ENCODE data around the gene ADGRG6.

ADGRG6 gene

DNA sequence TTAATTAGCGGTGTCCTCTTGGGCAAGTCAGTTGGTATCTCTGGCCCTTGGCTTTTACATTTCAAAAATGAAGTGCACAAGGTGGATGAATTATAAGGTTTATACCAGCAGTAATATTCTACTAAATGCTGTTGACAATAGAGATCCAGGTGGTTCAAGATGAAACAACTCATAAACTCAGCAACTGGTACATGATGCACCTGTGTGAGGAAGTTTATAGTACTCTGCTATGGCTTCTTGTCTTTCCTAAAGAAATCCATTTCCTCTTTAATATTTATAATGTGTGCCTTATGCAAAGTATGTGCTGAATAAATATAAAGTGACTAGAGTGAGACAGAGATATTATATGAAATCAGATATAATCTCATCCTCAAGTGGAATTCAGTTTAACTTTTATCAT is 48.5 kb downstream of the ADGRG6 start:
- no peak for DNase-seq

GRCh38 chr6:142353690-142354089 is 51.9 kb downstream of the ADGRG6 start:
- DNase-seq = no peak

GRCh38 chr6:142354650-142355049 is 52.8 kb downstream of the ADGRG6 start:
- DNase-seq = no peak

GRCh38 chr6:142355520-142356174 is 53.8 kb downstream of the ADGRG6 start:
- no peak for DNase-seq

- no peak for DNase-seq
Observed at GRCh38 chr6:142356201-142356883, 54.5 kb downstream of the ADGRG6 start.

DNA sequence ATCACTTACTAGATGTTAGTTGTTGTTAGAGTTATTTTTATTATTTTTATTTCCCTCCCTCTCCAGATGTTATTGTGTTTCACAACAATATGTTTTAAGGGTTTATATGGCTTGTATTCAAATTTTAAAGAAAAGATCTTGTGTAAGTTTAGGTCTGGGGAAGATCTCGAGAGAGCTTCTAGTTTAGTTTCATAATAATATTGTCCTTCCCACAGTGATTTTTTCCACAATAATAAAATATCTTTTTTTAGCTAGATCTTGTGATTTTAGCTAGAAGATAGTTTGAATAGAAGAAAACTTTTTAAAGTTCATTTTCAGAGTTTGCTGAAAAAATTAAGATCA is 55.0 kb downstream of the ADGRG6 start:
- no peak for DNase-seq

DNA sequence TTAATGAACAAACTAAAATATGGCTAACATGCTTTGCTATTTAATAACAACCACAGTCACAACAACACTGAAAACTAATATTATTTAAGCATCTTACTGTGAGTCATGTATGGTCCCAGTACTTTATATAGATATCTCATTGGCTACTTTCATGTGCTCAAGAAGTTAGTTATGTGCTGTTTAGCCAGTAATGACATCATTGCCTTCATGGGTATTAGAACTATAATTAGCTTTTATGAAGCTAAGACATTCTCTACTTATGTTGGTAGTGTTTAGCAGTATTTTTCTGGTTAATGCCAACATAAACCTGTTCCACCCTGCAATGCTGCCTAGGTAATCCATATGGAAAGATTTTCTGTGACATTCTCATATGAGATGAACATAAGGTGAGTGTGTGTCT is 56.1 kb downstream of the ADGRG6 start:
- DNase-seq = no peak

DNA sequence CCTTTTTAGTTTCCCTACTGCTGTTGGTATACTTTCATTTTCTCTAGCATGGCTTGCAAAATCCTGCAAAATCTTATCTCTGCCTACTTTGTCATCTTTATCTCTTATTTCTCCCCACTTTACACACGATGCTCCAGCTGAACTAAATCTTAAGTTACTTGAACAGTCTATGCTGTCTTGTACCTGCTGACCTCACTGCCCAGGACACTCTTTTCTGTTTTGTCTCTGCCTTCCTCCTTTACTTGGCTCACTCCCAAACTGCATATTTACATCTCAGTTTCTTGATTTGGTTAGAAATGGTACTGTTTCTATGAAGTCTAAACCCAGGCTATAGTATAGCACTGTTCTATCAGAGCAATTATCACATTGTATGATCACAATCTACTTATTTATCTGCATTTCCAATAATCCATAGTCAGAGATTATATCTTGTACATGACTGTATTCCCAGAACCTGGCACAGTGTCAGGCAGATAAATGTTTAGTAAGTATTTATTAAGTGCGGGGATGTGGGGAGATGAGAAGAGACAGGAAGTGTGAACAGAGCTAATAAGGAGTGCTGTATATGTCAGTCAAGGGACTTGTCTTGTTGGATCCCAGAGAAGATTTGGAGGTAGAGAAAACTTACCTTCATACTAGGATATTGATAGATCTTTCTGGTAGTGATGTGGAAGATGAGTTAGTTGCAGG is 57.6 kb downstream of the ADGRG6 start:
- DNase-seq = no peak

DNA sequence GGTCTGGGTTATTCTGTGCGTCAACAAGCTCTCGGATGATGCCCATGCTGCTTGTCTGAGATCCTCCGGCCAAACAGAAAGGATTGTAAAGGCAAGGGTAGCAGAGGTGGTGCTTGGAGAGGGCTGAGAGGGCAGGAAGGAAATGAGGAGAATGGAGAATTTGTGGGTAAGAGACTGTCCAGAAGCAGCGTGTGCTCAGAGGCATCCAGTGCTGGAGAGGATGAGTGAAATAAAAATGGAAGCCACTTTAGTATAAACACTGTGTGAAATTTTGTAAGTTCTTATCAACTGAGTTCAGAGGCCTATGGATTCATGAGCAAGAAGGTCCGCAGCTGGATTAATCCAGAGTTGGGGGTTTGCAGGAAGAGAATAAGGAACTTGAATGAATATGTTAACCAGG is 59.5 kb downstream of the ADGRG6 start:
- no peak for DNase-seq

DNA sequence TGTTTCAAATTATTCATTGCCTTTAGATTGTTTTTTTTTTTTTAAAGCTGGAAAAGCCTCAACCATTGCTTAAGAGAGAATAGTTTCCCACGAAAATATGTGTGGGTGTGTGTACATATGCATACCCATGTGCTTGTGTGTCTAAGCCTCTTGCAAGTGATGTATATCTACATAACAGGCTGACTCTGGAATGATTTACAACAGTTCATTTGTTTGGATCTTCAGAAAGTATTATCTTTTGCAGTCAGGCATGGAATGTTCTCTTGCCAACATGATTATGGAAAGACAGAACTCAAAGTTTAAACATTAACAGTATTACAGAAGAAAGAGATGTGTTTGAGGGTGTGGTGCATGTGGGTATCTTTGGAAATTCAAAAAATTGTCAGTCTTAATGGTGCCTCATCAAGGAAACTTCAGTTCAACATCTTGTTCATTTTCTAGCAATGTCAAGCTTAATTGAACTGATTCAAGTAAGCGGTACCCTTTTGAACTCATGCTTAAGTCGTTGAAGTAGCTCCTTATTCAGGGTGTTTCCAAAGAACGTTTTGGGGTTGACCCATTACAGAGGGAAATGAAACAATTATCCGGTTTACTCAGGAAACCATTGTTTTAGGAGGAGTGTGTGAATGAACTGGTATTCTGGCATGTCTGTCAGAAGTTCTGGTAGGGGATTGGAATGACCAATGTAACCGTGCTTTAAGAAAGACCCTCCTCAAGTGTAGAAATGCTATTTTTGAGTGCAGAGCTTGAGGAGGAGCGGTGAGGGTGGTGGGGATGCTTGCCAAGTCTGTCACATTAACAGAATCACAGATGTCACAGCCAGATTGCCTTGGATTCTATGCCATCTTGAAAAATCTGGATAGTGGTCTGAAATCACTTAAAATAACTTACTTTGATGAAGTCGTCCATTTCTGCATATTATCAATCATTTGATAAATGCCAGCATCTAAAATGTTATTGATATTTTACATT is 60.3 kb downstream of the ADGRG6 start:
- DNase-seq = no peak

GRCh38 chr6:142367061-142367460 is 65.3 kb downstream of the ADGRG6 start:
- no peak for DNase-seq

DNA sequence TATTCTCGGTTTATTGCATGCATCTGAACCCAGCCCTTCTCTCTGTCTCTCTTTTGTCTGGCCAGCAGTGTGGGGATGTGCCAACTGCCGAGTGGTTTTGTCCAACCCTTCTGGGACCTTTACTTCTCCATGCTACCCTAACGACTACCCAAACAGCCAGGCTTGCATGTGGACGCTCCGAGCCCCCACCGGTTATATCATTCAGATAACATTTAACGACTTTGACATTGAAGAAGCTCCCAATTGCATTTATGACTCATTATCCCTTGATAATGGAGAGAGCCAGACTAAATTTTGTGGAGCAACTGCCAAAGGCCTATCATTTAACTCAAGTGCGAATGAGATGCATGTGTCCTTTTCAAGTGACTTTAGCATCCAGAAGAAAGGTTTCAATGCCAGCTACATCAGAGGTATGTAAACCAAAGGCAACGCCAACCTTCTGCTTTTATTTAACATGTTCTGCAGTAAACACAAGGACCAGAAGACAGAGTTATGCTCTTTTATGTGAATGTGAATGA is 65.8 kb downstream of the ADGRG6 start:
- DNase-seq = no peak

DNA sequence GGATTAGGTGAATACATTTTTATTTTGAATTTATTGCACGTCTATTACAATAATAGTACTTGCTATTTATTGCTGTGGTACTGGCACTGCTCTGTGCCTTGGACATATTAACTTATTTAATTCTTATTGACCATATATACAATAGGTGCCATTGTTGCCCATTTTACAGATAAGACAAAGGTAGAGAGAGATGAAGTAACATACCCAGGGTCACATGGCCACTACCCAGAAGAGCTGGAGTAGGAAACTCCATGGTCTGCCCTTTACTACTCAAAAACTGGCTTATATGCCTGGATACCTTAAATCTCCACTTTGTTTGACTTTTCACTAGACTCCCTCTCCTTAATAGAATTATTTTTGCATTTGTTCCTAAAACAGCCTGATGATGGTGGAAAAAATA is 67.5 kb downstream of the ADGRG6 start:
- DNase-seq = no peak

- no peak for DNase-seq
Observed at GRCh38 chr6:142372348-142372747, 70.5 kb downstream of the ADGRG6 start.

DNA sequence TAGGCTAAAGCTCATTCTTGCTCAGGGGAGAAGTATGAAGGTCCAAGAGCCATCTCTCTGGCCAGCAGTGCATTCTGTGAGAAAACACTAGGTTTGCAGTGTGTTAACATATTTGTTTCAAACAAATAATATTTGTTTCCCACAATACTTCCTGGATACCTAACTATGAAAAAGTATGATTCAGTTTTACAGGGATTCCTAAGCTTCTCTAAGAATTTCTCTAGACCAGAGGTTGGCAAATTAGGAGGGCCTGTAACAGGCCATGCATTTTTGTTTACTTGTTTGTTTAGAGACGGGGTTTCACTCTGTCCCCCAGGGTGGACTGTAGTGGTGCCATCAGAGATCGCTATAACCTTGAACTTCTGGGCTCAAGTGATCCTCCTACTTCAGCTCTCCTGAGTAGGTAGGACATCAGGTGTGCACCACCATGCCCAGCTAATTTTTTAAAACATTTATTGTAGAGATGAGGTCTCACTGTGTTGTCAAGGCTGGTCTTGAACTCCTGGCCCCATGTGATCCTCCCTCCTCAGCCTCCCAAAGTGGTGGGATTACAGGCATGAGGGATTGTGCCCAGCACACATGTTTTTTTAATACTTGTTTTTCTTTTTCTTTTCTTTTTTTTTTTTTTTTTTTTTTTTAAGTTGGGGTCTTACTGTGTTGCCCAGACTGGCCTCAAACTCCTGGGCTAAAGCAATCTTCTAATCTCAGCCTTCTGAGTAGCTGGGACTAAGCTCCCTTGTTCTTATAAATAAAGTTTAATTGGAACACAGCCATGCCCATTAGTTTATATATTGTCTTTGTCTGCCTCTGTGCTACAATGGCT is 71.7 kb downstream of the ADGRG6 start:
- no peak for DNase-seq

DNA sequence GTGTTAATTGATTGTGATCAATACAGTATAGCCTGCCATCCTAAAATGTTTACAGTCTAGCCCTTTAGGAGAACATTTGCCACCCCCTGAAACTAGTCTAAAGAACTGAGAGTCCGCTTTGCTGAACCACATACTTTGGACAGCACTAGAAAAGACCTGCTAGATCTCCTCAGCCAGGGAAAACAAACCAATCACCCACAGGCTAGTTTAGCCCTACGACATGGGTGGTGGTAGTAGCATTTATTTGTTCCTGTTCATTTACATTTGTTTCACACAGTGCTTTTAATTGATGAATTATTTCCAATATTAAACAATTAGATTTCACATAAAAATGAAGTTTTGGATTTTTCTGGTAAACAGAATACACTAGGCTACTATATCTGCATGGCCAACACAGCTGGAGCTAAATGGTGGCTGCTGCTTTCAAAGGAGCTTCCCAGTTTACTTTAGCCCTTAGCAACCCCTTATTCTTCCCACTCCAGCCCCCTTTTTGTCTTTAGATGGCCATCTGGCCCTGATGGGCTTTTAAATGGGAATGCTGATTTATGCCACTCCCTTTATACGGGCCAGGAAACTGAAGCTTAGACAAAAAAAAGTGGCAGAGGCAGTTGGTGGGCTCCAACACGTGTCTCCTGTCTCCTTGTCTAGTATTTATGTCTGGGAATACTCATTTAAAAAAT is 72.4 kb downstream of the ADGRG6 start:
- no peak for DNase-seq

DNA sequence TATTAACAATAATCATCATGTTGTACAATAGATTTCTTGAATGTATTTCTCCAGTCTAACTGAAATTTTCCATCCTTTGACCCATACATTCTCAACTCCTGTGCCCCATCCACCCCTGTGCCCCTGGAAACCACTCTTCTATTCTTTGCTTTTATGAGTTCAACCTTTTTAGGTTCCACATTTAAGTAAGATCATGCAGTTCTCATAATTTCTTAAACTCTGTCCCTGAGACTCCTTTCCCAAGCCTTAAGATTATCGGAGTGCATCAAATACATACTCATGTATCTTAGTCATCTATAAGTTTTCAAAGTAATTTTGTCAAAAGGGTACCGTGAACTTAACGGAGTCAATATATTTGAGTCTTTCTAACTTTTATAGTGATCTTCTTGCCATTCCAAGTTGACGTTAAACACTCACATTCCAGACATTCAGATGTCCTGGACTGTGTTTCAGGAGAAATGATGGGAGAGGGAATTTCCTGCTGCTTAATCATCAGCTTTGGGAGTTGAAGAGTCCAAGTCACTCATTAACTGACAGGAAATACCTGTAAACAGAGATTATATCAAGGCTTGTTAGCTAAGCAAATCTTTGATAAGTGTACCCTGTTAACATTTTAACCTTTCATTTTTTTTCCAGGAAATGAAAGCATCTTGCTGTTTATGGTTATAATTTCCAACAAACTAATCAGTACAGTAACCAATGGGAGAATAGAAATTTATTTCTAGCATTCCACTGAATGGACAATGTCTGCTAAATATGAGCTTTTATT is 73.3 kb downstream of the ADGRG6 start:
- DNase-seq = no peak

DNA sequence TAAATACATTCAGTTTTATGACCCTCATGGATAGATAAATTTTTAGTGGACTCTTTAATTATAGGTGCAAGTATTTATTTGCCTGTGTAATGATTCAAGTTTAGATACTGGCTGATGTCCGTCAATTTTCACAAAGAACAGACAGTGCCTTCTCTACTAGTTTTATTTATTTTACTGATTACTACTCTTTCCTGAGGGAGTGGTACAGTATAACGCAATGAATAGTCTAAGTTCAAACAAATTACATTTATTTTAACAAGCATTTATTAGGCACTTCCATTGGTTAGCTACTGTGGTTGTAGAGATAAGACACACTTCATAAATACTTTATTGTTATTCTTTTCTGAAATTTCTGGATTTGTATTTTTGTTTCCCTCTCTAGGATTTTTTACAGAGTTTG is 74.3 kb downstream of the ADGRG6 start:
- DNase-seq = no peak

DNA sequence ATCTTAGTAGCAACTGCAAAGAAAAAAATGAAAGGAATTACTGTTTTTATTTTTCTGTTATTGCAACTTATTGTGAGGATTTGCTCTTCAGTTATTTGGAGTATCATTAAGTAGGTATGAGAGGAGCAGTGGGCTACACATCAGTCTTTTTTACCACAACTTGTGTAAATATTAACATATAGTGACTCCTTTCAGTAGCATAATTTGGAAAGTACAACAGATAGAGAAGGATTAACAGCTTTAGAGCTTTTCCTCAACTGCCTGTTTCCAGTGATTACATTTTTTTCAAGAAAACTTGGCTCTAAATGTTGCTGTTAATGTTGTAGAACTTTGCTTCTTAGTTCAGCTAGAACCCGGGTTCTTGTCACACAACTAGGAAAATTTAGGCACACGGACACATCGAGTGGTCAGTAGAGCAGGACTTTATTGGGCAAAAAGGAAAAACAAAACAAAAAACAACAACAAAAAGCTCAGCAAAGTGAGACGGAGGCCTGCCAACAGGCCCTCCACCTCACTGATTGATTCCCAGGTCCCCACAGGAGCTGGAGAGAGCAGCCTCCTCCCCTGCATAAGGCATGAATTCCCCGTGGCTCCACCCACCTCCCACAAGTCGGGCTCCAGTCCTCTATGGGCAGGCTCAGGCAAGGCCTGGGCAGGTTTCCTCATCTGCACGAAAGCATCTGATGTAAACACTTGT is 75.1 kb downstream of the ADGRG6 start:
- DNase-seq = no peak

GRCh38 chr6:142377497-142377848 is 75.7 kb downstream of the ADGRG6 start:
- DNase-seq = no peak

Data from stimulated activated CD4-positive, alpha-beta T cell treated with anti-CD3 and anti-CD28 coated beads, Interleukin-4, amount 100 ng/mL, for 4 hours (primary cell).